Measurements from ENCODE around the gene PARP4.

Gene PARP4

DNA sequence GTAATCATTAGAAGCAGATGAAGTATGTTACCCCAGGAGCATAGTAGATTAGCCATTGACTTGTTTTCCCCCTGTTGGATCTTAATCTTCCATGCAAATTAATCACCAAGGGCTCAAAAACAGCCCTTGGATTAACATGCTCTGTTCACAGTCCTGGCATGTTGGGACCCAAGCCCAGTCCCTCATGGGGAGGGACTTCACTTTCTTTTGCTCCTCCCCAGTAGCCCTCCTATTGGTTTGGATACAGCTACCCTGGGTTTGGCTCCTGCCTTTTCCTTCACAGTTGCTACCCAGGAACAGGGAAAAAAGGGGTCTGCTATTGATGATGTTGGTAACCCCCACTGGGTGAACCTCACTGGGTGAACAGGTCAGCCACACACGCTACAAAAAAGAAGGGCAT is 16.9 kb upstream of the PARP4 start:
- Histone ChIP-seq H3K27me3 (ENCODE audit: insufficient read depth, poor library complexity, severe bottlenecking) (peaks cover 2% of the 10 kb centered on the region), H3K4me3 (replicated peaks; ENCODE audit: insufficient read depth, low read length) (no peak overlapping the region), H3K27ac (replicated peaks) (no peak overlapping the region)
- no peak for TF ChIP-seq GABPA (IDR thresholded peaks at IDR 0.05; ENCODE audit: low read depth)
- no peak for TF ChIP-seq POLR2AphosphoS5 (IDR thresholded peaks at IDR 0.05; ENCODE audit: low read depth)
- TF ChIP-seq SPI1 (IDR thresholded peaks at IDR 0.05; ENCODE audit: borderline replicate concordance, low read depth), result no peak
- TF ChIP-seq, protein P1, sequence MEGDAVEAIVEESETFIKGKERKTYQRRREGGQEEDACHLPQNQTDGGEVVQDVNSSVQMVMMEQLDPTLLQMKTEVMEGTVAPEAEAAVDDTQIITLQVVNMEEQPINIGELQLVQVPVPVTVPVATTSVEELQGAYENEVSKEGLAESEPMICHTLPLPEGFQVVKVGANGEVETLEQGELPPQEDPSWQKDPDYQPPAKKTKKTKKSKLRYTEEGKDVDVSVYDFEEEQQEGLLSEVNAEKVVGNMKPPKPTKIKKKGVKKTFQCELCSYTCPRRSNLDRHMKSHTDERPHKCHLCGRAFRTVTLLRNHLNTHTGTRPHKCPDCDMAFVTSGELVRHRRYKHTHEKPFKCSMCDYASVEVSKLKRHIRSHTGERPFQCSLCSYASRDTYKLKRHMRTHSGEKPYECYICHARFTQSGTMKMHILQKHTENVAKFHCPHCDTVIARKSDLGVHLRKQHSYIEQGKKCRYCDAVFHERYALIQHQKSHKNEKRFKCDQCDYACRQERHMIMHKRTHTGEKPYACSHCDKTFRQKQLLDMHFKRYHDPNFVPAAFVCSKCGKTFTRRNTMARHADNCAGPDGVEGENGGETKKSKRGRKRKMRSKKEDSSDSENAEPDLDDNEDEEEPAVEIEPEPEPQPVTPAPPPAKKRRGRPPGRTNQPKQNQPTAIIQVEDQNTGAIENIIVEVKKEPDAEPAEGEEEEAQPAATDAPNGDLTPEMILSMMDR (IDR thresholded peaks at IDR 0.05; ENCODE audit: insufficient read depth, low read length), result no peak
- TF ChIP-seq, protein P2, sequence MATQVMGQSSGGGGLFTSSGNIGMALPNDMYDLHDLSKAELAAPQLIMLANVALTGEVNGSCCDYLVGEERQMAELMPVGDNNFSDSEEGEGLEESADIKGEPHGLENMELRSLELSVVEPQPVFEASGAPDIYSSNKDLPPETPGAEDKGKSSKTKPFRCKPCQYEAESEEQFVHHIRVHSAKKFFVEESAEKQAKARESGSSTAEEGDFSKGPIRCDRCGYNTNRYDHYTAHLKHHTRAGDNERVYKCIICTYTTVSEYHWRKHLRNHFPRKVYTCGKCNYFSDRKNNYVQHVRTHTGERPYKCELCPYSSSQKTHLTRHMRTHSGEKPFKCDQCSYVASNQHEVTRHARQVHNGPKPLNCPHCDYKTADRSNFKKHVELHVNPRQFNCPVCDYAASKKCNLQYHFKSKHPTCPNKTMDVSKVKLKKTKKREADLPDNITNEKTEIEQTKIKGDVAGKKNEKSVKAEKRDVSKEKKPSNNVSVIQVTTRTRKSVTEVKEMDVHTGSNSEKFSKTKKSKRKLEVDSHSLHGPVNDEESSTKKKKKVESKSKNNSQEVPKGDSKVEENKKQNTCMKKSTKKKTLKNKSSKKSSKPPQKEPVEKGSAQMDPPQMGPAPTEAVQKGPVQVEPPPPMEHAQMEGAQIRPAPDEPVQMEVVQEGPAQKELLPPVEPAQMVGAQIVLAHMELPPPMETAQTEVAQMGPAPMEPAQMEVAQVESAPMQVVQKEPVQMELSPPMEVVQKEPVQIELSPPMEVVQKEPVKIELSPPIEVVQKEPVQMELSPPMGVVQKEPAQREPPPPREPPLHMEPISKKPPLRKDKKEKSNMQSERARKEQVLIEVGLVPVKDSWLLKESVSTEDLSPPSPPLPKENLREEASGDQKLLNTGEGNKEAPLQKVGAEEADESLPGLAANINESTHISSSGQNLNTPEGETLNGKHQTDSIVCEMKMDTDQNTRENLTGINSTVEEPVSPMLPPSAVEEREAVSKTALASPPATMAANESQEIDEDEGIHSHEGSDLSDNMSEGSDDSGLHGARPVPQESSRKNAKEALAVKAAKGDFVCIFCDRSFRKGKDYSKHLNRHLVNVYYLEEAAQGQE (IDR thresholded peaks at IDR 0.05; ENCODE audit: insufficient replicate concordance, low read depth), result no peak
- no peak for DNase-seq (ENCODE audit: low read depth in 1 of 2, low spot score in 1 of 2)

DNA sequence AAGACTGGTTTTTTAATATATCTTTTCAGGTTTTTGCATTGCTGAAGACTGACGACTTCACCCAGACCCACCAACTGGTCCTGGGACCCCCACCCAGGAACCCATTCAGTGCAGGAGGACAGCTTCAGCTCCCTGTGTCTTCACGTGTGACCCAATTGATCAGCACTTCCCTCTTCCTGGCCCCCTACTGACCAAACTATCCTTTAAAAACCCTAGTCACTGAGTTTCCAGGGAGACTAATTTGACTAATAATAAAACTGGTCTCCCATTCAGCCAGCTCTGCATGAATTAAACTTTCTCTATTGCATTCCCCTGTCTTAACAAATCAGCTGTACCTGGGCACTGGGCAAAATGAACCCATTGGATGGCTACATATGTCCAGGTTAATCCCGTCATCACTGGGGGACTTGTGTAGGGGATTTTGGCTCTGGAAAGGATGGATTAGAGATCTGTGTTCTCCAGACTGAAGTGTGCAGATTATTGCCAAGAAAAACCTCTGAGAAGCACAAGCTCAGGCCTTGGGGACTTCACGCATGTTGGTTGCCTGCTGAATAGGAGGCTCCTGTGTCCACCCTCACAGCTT is 16.3 kb upstream of the PARP4 start:
- TF ChIP-seq, protein P2 (IDR thresholded peaks at IDR 0.05; ENCODE audit: insufficient replicate concordance, low read depth), result no peak
- TF ChIP-seq GABPA (IDR thresholded peaks at IDR 0.05; ENCODE audit: low read depth) (no peak), SPI1 (IDR thresholded peaks at IDR 0.05; ENCODE audit: borderline replicate concordance, low read depth) (no peak)
- TF ChIP-seq, protein P1 (IDR thresholded peaks at IDR 0.05; ENCODE audit: insufficient read depth, low read length), result no peak
- H3K27ac ChIP-seq (replicated peaks), result no peak overlapping the region
- no peak for DNase-seq (ENCODE audit: low read depth in 1 of 2, low spot score in 1 of 2)
- H3K27me3 ChIP-seq (ENCODE audit: insufficient read depth, poor library complexity, severe bottlenecking), result peaks cover 2% of the 10 kb centered on the region
- H3K4me3 ChIP-seq (replicated peaks; ENCODE audit: insufficient read depth, low read length), result no peak overlapping the region

DNA sequence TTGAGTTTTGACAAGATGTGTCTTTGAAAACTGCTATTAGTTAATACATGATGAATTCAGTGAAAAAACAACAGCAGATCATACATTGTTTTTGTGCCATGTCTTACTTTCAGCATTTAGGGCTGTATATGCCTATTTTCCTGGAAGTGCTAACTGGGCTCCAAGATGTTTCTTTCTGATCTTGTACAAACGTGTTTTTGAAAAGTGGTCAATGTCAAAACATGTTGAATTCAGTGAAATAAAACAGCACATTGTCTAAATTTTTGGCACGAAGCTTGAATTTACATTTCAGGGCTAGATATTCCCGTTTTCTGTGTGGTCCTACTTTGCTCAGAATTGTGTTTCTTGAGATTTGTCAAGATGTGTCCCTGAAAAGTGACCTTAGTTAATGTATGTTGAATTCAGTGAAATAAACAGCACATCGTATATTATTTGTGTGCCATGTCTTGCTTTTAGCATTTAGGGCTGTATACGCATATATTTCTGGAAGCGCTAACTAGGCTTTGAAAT is 14.7 kb upstream of the PARP4 start:
- no peak for TF ChIP-seq SPI1 (IDR thresholded peaks at IDR 0.05; ENCODE audit: borderline replicate concordance, low read depth)
- no peak for TF ChIP-seq POLR2AphosphoS5 (IDR thresholded peaks at IDR 0.05; ENCODE audit: low read depth)
- TF ChIP-seq, protein P2 (IDR thresholded peaks at IDR 0.05; ENCODE audit: insufficient replicate concordance, low read depth), result no peak
- TF ChIP-seq GABPA (IDR thresholded peaks at IDR 0.05; ENCODE audit: low read depth), result no peak
- TF ChIP-seq, protein P1 (IDR thresholded peaks at IDR 0.05; ENCODE audit: insufficient read depth, low read length), result no peak
- Histone ChIP-seq H3K27me3 (ENCODE audit: insufficient read depth, poor library complexity, severe bottlenecking) (peaks cover 2% of the 10 kb centered on the region), H3K4me3 (replicated peaks; ENCODE audit: insufficient read depth, low read length) (no peak overlapping the region), H3K27ac (replicated peaks) (no peak overlapping the region)
- DNase-seq (ENCODE audit: low read depth in 1 of 2, low spot score in 1 of 2), result no peak

All from HL-60 (cell line).